ENCODE data around the gene PTPN2. TPM values are rescaled to one million over a fixed set of nuclear protein-coding genes. Genes with fewer than 3 reads are reported as not detected.

PTPN2 gene
- total RNA-seq, 2 experiments from 2014 or later = 54.9 to 69.7 TPM

DNA sequence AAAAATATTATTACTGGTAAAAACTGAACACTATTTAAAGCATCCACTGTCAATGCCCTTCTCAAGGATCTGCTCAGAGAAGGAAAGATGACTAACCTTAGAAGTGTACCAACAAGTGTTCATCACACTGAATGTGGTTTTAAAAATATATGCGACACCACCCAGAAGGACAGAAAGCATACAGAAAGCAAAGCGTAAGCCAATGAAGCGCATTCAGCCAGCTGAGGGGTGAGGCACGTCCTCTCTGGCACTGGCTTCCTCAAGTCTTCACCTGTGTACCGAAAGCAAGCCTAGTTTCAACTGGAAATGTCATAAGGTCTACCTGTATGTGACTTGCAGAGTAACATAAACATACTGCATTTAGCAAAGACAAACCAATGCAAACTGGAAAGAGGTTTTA, 92.4 kb downstream of the PTPN2 start:
- TF ChIP-seq, protein P1, sequence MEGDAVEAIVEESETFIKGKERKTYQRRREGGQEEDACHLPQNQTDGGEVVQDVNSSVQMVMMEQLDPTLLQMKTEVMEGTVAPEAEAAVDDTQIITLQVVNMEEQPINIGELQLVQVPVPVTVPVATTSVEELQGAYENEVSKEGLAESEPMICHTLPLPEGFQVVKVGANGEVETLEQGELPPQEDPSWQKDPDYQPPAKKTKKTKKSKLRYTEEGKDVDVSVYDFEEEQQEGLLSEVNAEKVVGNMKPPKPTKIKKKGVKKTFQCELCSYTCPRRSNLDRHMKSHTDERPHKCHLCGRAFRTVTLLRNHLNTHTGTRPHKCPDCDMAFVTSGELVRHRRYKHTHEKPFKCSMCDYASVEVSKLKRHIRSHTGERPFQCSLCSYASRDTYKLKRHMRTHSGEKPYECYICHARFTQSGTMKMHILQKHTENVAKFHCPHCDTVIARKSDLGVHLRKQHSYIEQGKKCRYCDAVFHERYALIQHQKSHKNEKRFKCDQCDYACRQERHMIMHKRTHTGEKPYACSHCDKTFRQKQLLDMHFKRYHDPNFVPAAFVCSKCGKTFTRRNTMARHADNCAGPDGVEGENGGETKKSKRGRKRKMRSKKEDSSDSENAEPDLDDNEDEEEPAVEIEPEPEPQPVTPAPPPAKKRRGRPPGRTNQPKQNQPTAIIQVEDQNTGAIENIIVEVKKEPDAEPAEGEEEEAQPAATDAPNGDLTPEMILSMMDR (conservative IDR thresholded peaks at IDR 0.05; ENCODE audit: low read length) = no peak
- no peak for TF ChIP-seq EZH2phosphoT487 (IDR thresholded peaks at IDR 0.05; ENCODE audit: borderline replicate concordance, low read depth, low read length)
- intact Hi-C loops (cut with micrococcal nuclease; ENCODE audit: unreplicated experiment) = no loop called here
- H3K4me2 ChIP-seq (ENCODE audit: low read length) = no peak overlapping the region
- H3K4me3 ChIP-seq (ENCODE audit: low read depth, low read length, poor library complexity, severe bottlenecking) = no peak overlapping the region
- no peak for DNase-seq (ENCODE audit: low spot score)
- H3K79me2 ChIP-seq (ENCODE audit: insufficient read depth, low read depth, low read length) = no peaks in the 10 kb centered on the region
- peaks cover 20% of the 10 kb centered on the region for H3K36me3 ChIP-seq (ENCODE audit: insufficient read depth, low read length)
- no peaks in the 10 kb centered on the region for H4K20me1 ChIP-seq (ENCODE audit: insufficient read depth, low read length)
- H3K27ac ChIP-seq (ENCODE audit: low read depth, low read length, poor library complexity, severe bottlenecking) = no peak overlapping the region
- CTCF ChIA-PET (ENCODE audit: unreplicated experiment) = no interaction called here
- POLR2A ChIA-PET = no interaction called here
- H3K9me2 ChIP-seq (ENCODE audit: insufficient read depth, low read length) = no peaks in the 10 kb centered on the region
- no peaks in the 10 kb centered on the region for H3K9me3 ChIP-seq (ENCODE audit: low read length)
- no peak overlapping the region for H2AFZ ChIP-seq (ENCODE audit: low read length)
- BruUV-seq (replicated peaks) = no TSS peak
- no peaks in the 10 kb centered on the region for H3K4me1 ChIP-seq (ENCODE audit: insufficient read depth, low read length, poor library complexity, severe bottlenecking)

DNA sequence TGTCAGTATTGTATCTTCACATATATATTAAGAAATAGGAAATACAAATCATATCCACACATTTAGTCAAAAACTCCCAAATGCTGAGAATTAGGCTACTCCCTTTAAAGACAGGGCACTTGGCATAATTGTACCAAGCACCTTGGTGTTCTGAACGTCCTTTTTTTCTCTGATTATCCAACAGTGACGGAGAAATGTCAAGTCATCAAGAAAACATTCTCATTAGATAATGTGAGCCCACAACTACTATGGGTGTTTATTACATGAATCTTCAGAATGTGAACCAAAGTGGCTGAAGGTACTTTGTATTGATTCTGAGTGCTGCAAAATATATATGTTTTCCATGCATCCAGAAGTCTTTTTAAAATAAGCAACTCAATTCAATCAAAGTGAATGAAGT, 97.4 kb downstream of the PTPN2 start:
- Histone ChIP-seq H3K9me3 (ENCODE audit: low read length) (no peaks in the 10 kb centered on the region), H3K4me3 (ENCODE audit: low read depth, low read length, poor library complexity, severe bottlenecking) (no peak overlapping the region), H3K27ac (ENCODE audit: low read depth, low read length, poor library complexity, severe bottlenecking) (no peak overlapping the region), H2AFZ (ENCODE audit: low read length) (no peak overlapping the region), H4K20me1 (ENCODE audit: insufficient read depth, low read length) (no peaks in the 10 kb centered on the region), H3K79me2 (ENCODE audit: insufficient read depth, low read depth, low read length) (no peaks in the 10 kb centered on the region), H3K36me3 (ENCODE audit: insufficient read depth, low read length) (peaks cover 1% of the 10 kb centered on the region; the same call in 1 of the 2 replicates), H3K4me1 (ENCODE audit: insufficient read depth, low read length, poor library complexity, severe bottlenecking) (no peaks in the 10 kb centered on the region), H3K4me2 (ENCODE audit: low read length) (no peak overlapping the region), H3K9me2 (ENCODE audit: insufficient read depth, low read length) (no peaks in the 10 kb centered on the region)
- no peak for DNase-seq (ENCODE audit: low spot score)
- intact Hi-C loops (cut with micrococcal nuclease; ENCODE audit: unreplicated experiment) = no loop called here
- POLR2A ChIA-PET = no interaction called here
- TF ChIP-seq, protein P1 (conservative IDR thresholded peaks at IDR 0.05; ENCODE audit: low read length) = no peak
- no peak for TF ChIP-seq EZH2phosphoT487 (IDR thresholded peaks at IDR 0.05; ENCODE audit: borderline replicate concordance, low read depth, low read length)
- CTCF ChIA-PET (ENCODE audit: unreplicated experiment) = no interaction called here
- no TSS peak for BruUV-seq (replicated peaks)

DNA sequence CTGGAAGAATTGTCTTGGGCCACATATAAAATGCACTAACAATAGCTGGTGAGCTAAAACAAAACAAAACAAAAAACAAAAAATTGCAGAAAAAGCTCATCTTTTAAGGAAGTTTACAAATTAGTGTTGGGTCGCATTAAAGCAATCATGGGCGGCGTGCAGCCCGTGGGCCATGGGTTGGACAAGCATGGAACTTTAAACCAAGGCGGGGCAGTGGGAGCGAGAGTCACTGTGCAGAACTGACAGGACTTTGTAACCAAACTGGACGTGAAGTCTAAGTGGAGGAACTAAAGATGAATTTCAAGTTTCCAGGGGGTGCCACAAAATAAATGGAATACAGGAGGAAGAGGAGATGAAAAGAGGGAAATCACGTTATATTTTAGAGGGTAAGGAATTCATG, 100.5 kb downstream of the PTPN2 start:
- intact Hi-C loops (cut with micrococcal nuclease; ENCODE audit: unreplicated experiment) = no loop called here
- Histone ChIP-seq H3K4me2 (ENCODE audit: low read length) (no peak overlapping the region), H3K4me1 (ENCODE audit: insufficient read depth, low read length, poor library complexity, severe bottlenecking) (no peaks in the 10 kb centered on the region), H3K9me2 (ENCODE audit: insufficient read depth, low read length) (no peaks in the 10 kb centered on the region), H3K36me3 (ENCODE audit: insufficient read depth, low read length) (no peaks in the 10 kb centered on the region), H4K20me1 (ENCODE audit: insufficient read depth, low read length) (no peaks in the 10 kb centered on the region), H3K27ac (ENCODE audit: low read depth, low read length, poor library complexity, severe bottlenecking) (no peak overlapping the region), H3K9me3 (ENCODE audit: low read length) (no peaks in the 10 kb centered on the region), H3K4me3 (ENCODE audit: low read depth, low read length, poor library complexity, severe bottlenecking) (no peak overlapping the region), H3K79me2 (ENCODE audit: insufficient read depth, low read depth, low read length) (no peaks in the 10 kb centered on the region), H2AFZ (ENCODE audit: low read length) (no peak overlapping the region)
- no TSS peak for BruUV-seq (replicated peaks)
- ChIA-PET CTCF (ENCODE audit: unreplicated experiment) (interaction anchor here (0.7 kb wide), 1 partner anchor 376 kb away, joined by 3 read pairs; no protein-coding TSS in a partner anchor), POLR2A (interaction anchor here (0.6 to 1.1 kb wide), 3 partner anchors 8 to 41 kb away, joined by 3 to 4 read pairs (median 3); no protein-coding TSS in a partner anchor)
- no peak for DNase-seq (ENCODE audit: low spot score)
- no peak for TF ChIP-seq EZH2phosphoT487 (IDR thresholded peaks at IDR 0.05; ENCODE audit: borderline replicate concordance, low read depth, low read length)
- TF ChIP-seq, protein P1 (conservative IDR thresholded peaks at IDR 0.05; ENCODE audit: low read length) = no peak
